DMS79 (cell line): Measurements from ENCODE around the gene CTNNA1.
"Not testable (repeated sequence)": the region's sequence is repeated elsewhere in the genome, so short reads cannot be mapped to it uniquely, and the experiment has no call there.

Experiments
- DNase-seq: peaks from one replicate; lab custom pipeline; 2025; lab: John Stamatoyannopoulos, UW

The CTNNA1 gene

GRCh38 chr5:138809391-138809790, 56.2 kb downstream of the CTNNA1 start:
- no peak for DNase-seq

GRCh38 chr5:138810861-138811260, 57.6 kb downstream of the CTNNA1 start:
- not testable (repeated sequence) for DNase-seq

- DNase-seq: no peak
Measured at GRCh38 chr5:138815529-138815928, 62.3 kb downstream of the CTNNA1 start.

GRCh38 chr5:138817241-138817640, 64.0 kb downstream of the CTNNA1 start:
- no peak for DNase-seq

- DNase-seq: no peak
Measured at GRCh38 chr5:138819081-138819480, 65.9 kb downstream of the CTNNA1 start.

- DNase-seq: no peak
Measured at GRCh38 chr5:138820695-138821094, 67.5 kb downstream of the CTNNA1 start.

- no peak for DNase-seq
Measured at GRCh38 chr5:138824516-138824915, 71.3 kb downstream of the CTNNA1 start.

GRCh38 chr5:138824924-138825863, 72.0 kb downstream of the CTNNA1 start:
- DNase-seq: no peak

GRCh38 chr5:138828556-138828955, 75.3 kb downstream of the CTNNA1 start:
- no peak for DNase-seq

GRCh38 chr5:138829341-138829740, 76.1 kb downstream of the CTNNA1 start:
- DNase-seq: no peak

- DNase-seq: no peak
Measured at GRCh38 chr5:138831703-138832102, 78.5 kb downstream of the CTNNA1 start.

- no peak for DNase-seq
Measured at GRCh38 chr5:138832218-138832617, 79.0 kb downstream of the CTNNA1 start.

GRCh38 chr5:138833080-138833479, 79.9 kb downstream of the CTNNA1 start:
- no peak for DNase-seq

- no peak for DNase-seq
Measured at GRCh38 chr5:138833726-138834480, 80.7 kb downstream of the CTNNA1 start.

- not testable (repeated sequence) for DNase-seq
Measured at GRCh38 chr5:138834853-138835252, 81.6 kb downstream of the CTNNA1 start.

- DNase-seq: no peak
Measured at GRCh38 chr5:138837160-138837559, 83.9 kb downstream of the CTNNA1 start.

GRCh38 chr5:138840103-138840502, 86.9 kb downstream of the CTNNA1 start:
- DNase-seq: no peak

GRCh38 chr5:138841531-138841930, 88.3 kb downstream of the CTNNA1 start:
- DNase-seq: no peak

- DNase-seq: no peak
Measured at GRCh38 chr5:138843316-138844124, 90.3 kb downstream of the CTNNA1 start.

GRCh38 chr5:138844125-138844461, 90.9 kb downstream of the CTNNA1 start:
- DNase-seq: no peak

- DNase-seq: no peak
Measured at GRCh38 chr5:138844812-138845513, 91.7 kb downstream of the CTNNA1 start.

- no peak for DNase-seq
Measured at GRCh38 chr5:138849439-138849838, 96.2 kb downstream of the CTNNA1 start.
